ENCODE results near the gene ZNF888. TPM values are rescaled to one million over a fixed set of nuclear protein-coding genes. Genes with fewer than 3 reads are reported as not detected.

The ZNF888 gene
- total and polyA plus RNA-seq, 2 experiments from 2014 or later = 2.3 to 8.3 TPM

GRCh38 chr19:52957591-52957990 is 34.4 kb upstream of the ZNF888 start (continued):
- no peak for TF ChIP-seq STAT1 (IDR thresholded peaks at IDR 0.05; ENCODE audit: unreplicated experiment)
- TF ChIP-seq REST (IDR thresholded peaks at IDR 0.05; ENCODE audit: unreplicated experiment) = no peak
- TF ChIP-seq EZH2 (IDR thresholded peaks at IDR 0.05; ENCODE audit: low read depth, unreplicated experiment) = no peak
- no peak for TF ChIP-seq CREB1 (CRISPR knock-in tag; IDR thresholded peaks at IDR 0.05; ENCODE audit: low read depth)
- TF ChIP-seq ZNF114 (CRISPR knock-in tag; IDR thresholded peaks at IDR 0.05) = no peak
- TF ChIP-seq CTCF (conservative IDR thresholded peaks at IDR 0.05; ENCODE audit: low read depth in 2 of 2) = no peak
- no peak for TF ChIP-seq ETS1 (IDR thresholded peaks at IDR 0.05)
- no peak for TF ChIP-seq POLR2AphosphoS5 (IDR thresholded peaks at IDR 0.05; ENCODE audit: low read depth)
- no peak for TF ChIP-seq NANOG (IDR thresholded peaks at IDR 0.05; ENCODE audit: borderline replicate concordance)
- no peak for TF ChIP-seq ZNF331 (CRISPR knock-in tag; IDR thresholded peaks at IDR 0.05; ENCODE audit: low read depth)

- Histone ChIP-seq H3K27me3 (ENCODE audit: insufficient read depth) (no peaks in the 10 kb centered on the region), H3K36me3 (ENCODE audit: insufficient read depth) (peaks cover 16% of the 10 kb centered on the region; the same call in 1 of the 2 replicates), H2AFZ (no peak overlapping the region), H3K27ac (ENCODE audit: low read depth) (no peak overlapping the region), H3F3A (replicated peaks; ENCODE audit: low read depth) (no peaks in the 10 kb centered on the region), H3K4me2 (no peak overlapping the region), H3K4me3 (no peak overlapping the region), H4K20me1 (replicated peaks; ENCODE audit: insufficient read depth) (peaks cover 8% of the 10 kb centered on the region; the same call in 1 of the 2 replicates), H3K9me2 (ENCODE audit: insufficient read depth) (no peaks in the 10 kb centered on the region; the same call in 1 of the 2 replicates), H3K79me2 (replicated peaks; ENCODE audit: insufficient read depth) (peaks cover 30% of the 10 kb centered on the region), H3K4me1 (ENCODE audit: insufficient read depth) (peaks cover 7% of the 10 kb centered on the region)
- Mint-ChIP-seq H3K27ac (no peak overlapping the region), H3K9me3 (peaks cover 11% of the 10 kb centered on the region; the same call in 2 of the 3 replicates), H3K4me3 (no peak overlapping the region), H3K4me1 (peaks cover 7% of the 10 kb centered on the region), H3K27me3 (ENCODE audit: insufficient read depth, low read depth, poor library complexity) (peaks cover 2% of the 10 kb centered on the region), H3K36me3 (ENCODE audit: low read depth) (peaks cover 64% of the 10 kb centered on the region)
- no peak for DNase-seq (ENCODE audit: low spot score)
- ATAC-seq = no peak
- TF ChIP-seq ZNF331 (CRISPR knock-in tag; IDR thresholded peaks at IDR 0.05; ENCODE audit: low read depth) (no peak), REST (IDR thresholded peaks at IDR 0.05; ENCODE audit: unreplicated experiment) (no peak)
These were observed 33.7 kb upstream of the ZNF888 start for GRCh38 chr19:52956917-52957316.

Measured in GM23338 (cell line).